Measurements from ENCODE around the gene FAM209A. TPM values are rescaled to one million over a fixed set of nuclear protein-coding genes. Genes with fewer than 3 reads are reported as not detected.
"Not testable (repeated sequence)": the region's sequence is repeated elsewhere in the genome, so short reads cannot be mapped to it uniquely, and the experiment has no call there.

The FAM209A gene
- total and polyA plus RNA-seq, 10 of the 15 experiments (the other 5 are each of a cell fraction or from before 2014, with no cell fraction given): 0.11 to 0.51 (median 0.32) TPM; not detected in 4

DNA sequence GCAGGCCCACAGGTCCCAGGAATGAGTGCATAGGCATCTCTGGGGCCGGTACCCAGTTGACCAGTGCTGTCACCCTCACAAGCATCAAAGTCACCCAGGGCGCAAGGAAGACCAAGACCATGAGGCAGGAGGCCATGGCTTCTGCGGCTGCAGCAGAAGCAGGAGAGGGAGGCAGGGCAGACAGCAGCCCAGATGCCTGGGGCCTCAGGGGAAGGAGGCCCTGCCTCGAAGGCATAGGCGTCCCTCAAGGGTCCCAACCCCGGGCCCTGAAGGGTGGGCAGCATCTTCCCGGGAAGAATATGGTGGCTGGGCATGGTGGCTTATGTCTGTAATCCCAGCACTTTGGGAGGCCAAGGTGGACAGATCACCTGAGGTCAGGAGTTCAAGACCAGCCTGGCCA lies 3.0 kb downstream of the FAM209A start (continued):
- no peak for TF ChIP-seq NR2C2 (IDR thresholded peaks at IDR 0.05; ENCODE audit: borderline replicate concordance, control insufficient read depth, insufficient read length, low read depth)
- TF ChIP-seq, protein P1, sequence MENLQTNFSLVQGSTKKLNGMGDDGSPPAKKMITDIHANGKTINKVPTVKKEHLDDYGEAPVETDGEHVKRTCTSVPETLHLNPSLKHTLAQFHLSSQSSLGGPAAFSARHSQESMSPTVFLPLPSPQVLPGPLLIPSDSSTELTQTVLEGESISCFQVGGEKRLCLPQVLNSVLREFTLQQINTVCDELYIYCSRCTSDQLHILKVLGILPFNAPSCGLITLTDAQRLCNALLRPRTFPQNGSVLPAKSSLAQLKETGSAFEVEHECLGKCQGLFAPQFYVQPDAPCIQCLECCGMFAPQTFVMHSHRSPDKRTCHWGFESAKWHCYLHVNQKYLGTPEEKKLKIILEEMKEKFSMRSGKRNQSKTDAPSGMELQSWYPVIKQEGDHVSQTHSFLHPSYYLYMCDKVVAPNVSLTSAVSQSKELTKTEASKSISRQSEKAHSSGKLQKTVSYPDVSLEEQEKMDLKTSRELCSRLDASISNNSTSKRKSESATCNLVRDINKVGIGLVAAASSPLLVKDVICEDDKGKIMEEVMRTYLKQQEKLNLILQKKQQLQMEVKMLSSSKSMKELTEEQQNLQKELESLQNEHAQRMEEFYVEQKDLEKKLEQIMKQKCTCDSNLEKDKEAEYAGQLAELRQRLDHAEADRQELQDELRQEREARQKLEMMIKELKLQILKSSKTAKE (IDR thresholded peaks at IDR 0.05; ENCODE audit: low read depth, poor library complexity, severe bottlenecking): no peak
- TF ChIP-seq NRF1 (conservative IDR thresholded peaks at IDR 0.05; ENCODE audit: low read depth, low read length): no peak
- TF ChIP-seq CREB1 (IDR thresholded peaks at IDR 0.05; ENCODE audit: low read depth): no peak
- no peak for TF ChIP-seq POLR2A (IDR thresholded peaks at IDR 0.05; ENCODE audit: low read depth, low read length)
- no peak for TF ChIP-seq ASH2L (IDR thresholded peaks at IDR 0.05; ENCODE audit: borderline replicate concordance, low read depth)

- POLR2A ChIA-PET; H4K20me1 ChIP-seq (ENCODE audit: control insufficient read depth, insufficient read depth); H3K4me3 ChIP-seq; FAIRE-seq; H3K9ac ChIP-seq (ENCODE audit: control insufficient read depth, insufficient read depth, low read length); BruUV-seq (replicated peaks); intact Hi-C loops (cut with micrococcal nuclease; ENCODE audit: unreplicated experiment); DNase-seq (ENCODE audit: low read depth, low spot score); RAD21 ChIA-PET (ENCODE audit: unreplicated experiment); H3K27me3 ChIP-seq (replicated peaks in 1 of 2; ENCODE audit: control insufficient read depth in 2 of 2, insufficient read depth in 2 of 2, low read length in 1 of 2); ATAC-seq; H3K4me1 ChIP-seq (ENCODE audit: control insufficient read depth, insufficient read depth, low read length); H3K36me3 ChIP-seq (ENCODE audit: control insufficient read depth in 2 of 2, insufficient read depth in 2 of 2, low read length in 1 of 2); H3K9me3 ChIP-seq (replicated peaks; ENCODE audit: control insufficient read depth, insufficient read depth, low read length); H3K27ac ChIP-seq (ENCODE audit: control insufficient read depth, insufficient read depth); in situ Hi-C loops (cut with MboI); H3K4me2 ChIP-seq (ENCODE audit: control insufficient read depth, insufficient read depth); SMC1A ChIA-PET (ENCODE audit: uncharacterized antibody, unreplicated experiment); H2AFZ ChIP-seq (ENCODE audit: control insufficient read depth, low read depth, low read length); H3K79me2 ChIP-seq (ENCODE audit: control insufficient read depth, insufficient read depth, low read length): not testable (repeated sequence)
- WGBS (ENCODE audit: insufficient coverage, insufficient replicate concordance, low lambda C conversion rate, missing lambda C conversion rate): 66% methylated on average over 9 of the region's 9 CpGs
- CTCF ChIA-PET: interaction anchor here (0.7 kb wide), 1 partner anchor 16 kb away, joined by 3 read pairs; no protein-coding TSS in a partner anchor
Measured at GRCh38 chr20:56532946-56533345, 8.4 kb downstream of the FAM209A start, which contains the start of gene FAM209B. FAM209B (plus strand) TSS chr20:56533246; CDS start chr20:56533342, 96 bp downstream.
